ENCODE measurements around the gene MAML2.

DNA sequence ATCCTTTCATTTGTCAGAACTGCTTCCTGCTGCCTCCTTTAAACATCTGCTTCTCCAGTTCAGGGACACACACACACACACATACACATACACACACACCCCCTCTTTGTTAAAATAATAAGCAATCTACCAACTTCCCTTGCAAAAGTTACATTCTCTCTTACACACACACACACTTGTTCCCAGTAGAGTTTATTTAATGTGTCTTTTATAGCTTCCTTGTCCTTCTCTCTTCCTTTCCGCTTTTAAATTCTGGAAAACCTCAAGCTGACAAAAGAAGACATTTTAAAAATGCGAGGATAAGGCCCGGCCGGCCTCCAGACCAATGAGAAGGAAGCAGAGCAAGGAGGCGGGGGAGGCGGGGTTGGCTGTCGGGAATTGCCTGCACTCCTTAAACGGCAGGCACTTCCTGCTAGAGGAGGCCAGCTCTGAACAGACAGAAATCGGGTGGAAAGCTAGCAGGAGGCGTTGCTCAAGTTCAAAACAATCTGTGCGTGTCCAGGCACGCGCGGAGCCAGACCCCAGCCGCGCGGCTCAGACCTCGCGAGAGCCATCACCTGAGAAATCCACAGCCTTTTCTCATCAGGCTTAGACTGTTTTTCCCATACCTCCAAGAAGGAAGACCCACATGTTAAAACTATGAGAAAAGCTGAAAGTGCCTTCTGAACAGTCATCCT is 99.9 kb downstream of the MAML2 start:
- no peak for TF ChIP-seq EZH2 (IDR thresholded peaks at IDR 0.05; ENCODE audit: borderline replicate concordance, low read depth, low read length, severe bottlenecking)
- TF ChIP-seq, protein P1, sequence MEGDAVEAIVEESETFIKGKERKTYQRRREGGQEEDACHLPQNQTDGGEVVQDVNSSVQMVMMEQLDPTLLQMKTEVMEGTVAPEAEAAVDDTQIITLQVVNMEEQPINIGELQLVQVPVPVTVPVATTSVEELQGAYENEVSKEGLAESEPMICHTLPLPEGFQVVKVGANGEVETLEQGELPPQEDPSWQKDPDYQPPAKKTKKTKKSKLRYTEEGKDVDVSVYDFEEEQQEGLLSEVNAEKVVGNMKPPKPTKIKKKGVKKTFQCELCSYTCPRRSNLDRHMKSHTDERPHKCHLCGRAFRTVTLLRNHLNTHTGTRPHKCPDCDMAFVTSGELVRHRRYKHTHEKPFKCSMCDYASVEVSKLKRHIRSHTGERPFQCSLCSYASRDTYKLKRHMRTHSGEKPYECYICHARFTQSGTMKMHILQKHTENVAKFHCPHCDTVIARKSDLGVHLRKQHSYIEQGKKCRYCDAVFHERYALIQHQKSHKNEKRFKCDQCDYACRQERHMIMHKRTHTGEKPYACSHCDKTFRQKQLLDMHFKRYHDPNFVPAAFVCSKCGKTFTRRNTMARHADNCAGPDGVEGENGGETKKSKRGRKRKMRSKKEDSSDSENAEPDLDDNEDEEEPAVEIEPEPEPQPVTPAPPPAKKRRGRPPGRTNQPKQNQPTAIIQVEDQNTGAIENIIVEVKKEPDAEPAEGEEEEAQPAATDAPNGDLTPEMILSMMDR (IDR thresholded peaks at IDR 0.05; ENCODE audit: borderline replicate concordance, extremely low read depth, low read length, poor library complexity, severe bottlenecking): no peak

Measured in DND-41 (cell line).